K562 (cell line): ENCODE results near the gene NR5A2. TPM values are rescaled to one million over a fixed set of nuclear protein-coding genes. Genes with fewer than 3 reads are reported as not detected.
A peak's percentile ranks its signal among the peaks of the same experiment; 100 is the strongest.

Experiments
- BRD4 ChIP-seq: fragments of 200-600 bp; sonication (generic); IDR thresholded peaks from 2 replicates; pipeline ENCODE4 v1.6.1; 2017; ENCODE audit warnings: inconsistent platforms
- CEBPG ChIP-seq, 3 experiments: fragments of 200-800 bp in 1 of 3; sonication (Bioruptor generic) in 1 of 3; sonication (generic) in 1 of 3; formaldehyde crosslinking in 1 of 3; IDR thresholded peaks in 2 of 3; conservative IDR thresholded peaks in 1 of 3; 2 replicates each; pipeline versions ENCODE4 v1.6.1 to v1.8.0; 2016 to 2022; ENCODE audit warnings: missing compliant biosample characterization in 2 of 3, missing genetic modification characterization in 2 of 3, mild to moderate bottlenecking in 1 of 3, missing genetic modification reagents in 1 of 3
- FOXA1 ChIP-seq: fragments of 450-650 bp; IDR thresholded peaks from 2 replicates; pipeline ENCODE4 v1.6.1; 2016; ENCODE audit warnings: mild to moderate bottlenecking, borderline replicate concordance
- FOXK1 ChIP-seq: sonication (generic); formaldehyde crosslinking; IDR thresholded peaks from 2 replicates; pipeline ENCODE4 v1.8.0; 2022; ENCODE audit warnings: missing genetic modification reagents, mild to moderate bottlenecking, borderline replicate concordance
- FOXK2 ChIP-seq, 2 experiments: fragments of 450-650 bp; IDR thresholded peaks in 1 of 2; conservative IDR thresholded peaks in 1 of 2; 2 replicates each; pipeline ENCODE4 v1.6.1; 2016; ENCODE audit warnings: low read depth in 2 of 2, mild to moderate bottlenecking in 1 of 2
- KLF6 ChIP-seq: fragments of 250-450 bp; sonication (Bioruptor Pico); IDR thresholded peaks from 2 replicates; pipeline ENCODE4 v1.4.0; 2020; ENCODE audit warnings: mild to moderate bottlenecking, moderate library complexity, borderline replicate concordance
- POLR2AphosphoS2 ChIP-seq: IDR thresholded peaks from 2 replicates; pipeline ENCODE4 v1.6.1; 2012; ENCODE audit warnings: low read length, improper control_type of control experiment
- PTBP1 ChIP-seq: fragments of 200-400 bp; formaldehyde crosslinking; IDR thresholded peaks from 2 replicates; pipeline ENCODE4 v1.6.1; 2017; ENCODE audit warnings: low read depth, low read length
- RHOXF2B ChIP-seq: fragments of 250-450 bp; sonication (Bioruptor Pico); conservative IDR thresholded peaks from 2 replicates; pipeline ENCODE4 v1.5.1; 2021
- TARDBP ChIP-seq: fragments of 450-650 bp; IDR thresholded peaks from 2 replicates; pipeline ENCODE4 v1.6.1; 2016
- ZNF431 ChIP-seq: sonication (generic); formaldehyde crosslinking; IDR thresholded peaks from 2 replicates; pipeline ENCODE4 v1.8.0; 2022; ENCODE audit warnings: mild to moderate bottlenecking, missing genetic modification reagents
- ZNF778 ChIP-seq: fragments of 450-650 bp; formaldehyde crosslinking; IDR thresholded peaks from 2 replicates; pipeline ENCODE4 v1.4.0; 2020; ENCODE audit warnings: mild to moderate bottlenecking, moderate library complexity
- ZZZ3 ChIP-seq: fragments of 450-650 bp; IDR thresholded peaks from 2 replicates; pipeline ENCODE4 v1.6.1; 2016; ENCODE audit warnings: antibody characterized with exemption, mild to moderate bottlenecking, moderate library complexity
- polyA plus RNA-seq, 8 experiments: library from polyadenylated mRNA; depleted of rRNA in 4 of 8; stranded (reverse) in 5 of 8; unstranded in 3 of 8; fragments of >200 nt; fragmentation: Nextera tagmentation in 2 of 8; fragmentation: Illumina TruSeq in 1 of 8; extraction: Ambion mirVana in 2 of 8; extraction: Trizol in 1 of 8; gene quantifications; 2 replicates each; pipeline versions ENCODE4 v1.2.1 to v1.2.3, GENCODE V29; 2011 to 2014; ENCODE audit warnings: inconsistent platforms in 1 of 8, missing spikeins in 1 of 8
- total RNA-seq, 7 experiments: library from RNA; depleted of rRNA in 6 of 7; stranded (reverse); fragments of >200 nt in 6 of 7; fragmentation: Illumina TruSeq in 2 of 7; extraction: Trizol in 2 of 7; gene quantifications; 2 replicates each; pipeline versions ENCODE4 v1.2.1 to v1.2.3, GENCODE V29; 2011 to 2021; ENCODE audit warnings: low replicate concordance in 1 of 7
- TF ChIP-seq, protein P1 (sequence below): fragments of 250-450 bp; sonication (Bioruptor Pico); IDR thresholded peaks from 2 replicates; pipeline ENCODE4 v1.5.0; 2022; ENCODE audit warnings: mild to moderate bottlenecking
- TF ChIP-seq, protein P2 (sequence below), 2 experiments: IDR thresholded peaks in 1 of 2; conservative IDR thresholded peaks in 1 of 2; 2 replicates each; pipeline ENCODE4 v1.6.1; 2016; ENCODE audit warnings: low read depth in 2 of 2, mild to moderate bottlenecking in 1 of 2, missing compliant biosample characterization in 1 of 2, missing genetic modification characterization in 1 of 2, moderate library complexity in 1 of 2
- TF ChIP-seq, protein P3 (sequence below): fragments of 450-650 bp; formaldehyde crosslinking; IDR thresholded peaks from 2 replicates; pipeline ENCODE4 v1.4.0; 2022; ENCODE audit warnings: missing genetic modification characterization
- TF ChIP-seq, protein P4 (sequence below): fragments of 250-450 bp; sonication (Bioruptor Pico); IDR thresholded peaks from 2 replicates; pipeline ENCODE4 v1.4.0; 2020; ENCODE audit warnings: mild to moderate bottlenecking, moderate library complexity

The NR5A2 gene
- total and polyA plus RNA-seq, 9 of the 15 experiments (the other 6 are each of a cell fraction or from before 2014, with no cell fraction given): 0.13 to 0.40 (median 0.29) TPM

DNA sequence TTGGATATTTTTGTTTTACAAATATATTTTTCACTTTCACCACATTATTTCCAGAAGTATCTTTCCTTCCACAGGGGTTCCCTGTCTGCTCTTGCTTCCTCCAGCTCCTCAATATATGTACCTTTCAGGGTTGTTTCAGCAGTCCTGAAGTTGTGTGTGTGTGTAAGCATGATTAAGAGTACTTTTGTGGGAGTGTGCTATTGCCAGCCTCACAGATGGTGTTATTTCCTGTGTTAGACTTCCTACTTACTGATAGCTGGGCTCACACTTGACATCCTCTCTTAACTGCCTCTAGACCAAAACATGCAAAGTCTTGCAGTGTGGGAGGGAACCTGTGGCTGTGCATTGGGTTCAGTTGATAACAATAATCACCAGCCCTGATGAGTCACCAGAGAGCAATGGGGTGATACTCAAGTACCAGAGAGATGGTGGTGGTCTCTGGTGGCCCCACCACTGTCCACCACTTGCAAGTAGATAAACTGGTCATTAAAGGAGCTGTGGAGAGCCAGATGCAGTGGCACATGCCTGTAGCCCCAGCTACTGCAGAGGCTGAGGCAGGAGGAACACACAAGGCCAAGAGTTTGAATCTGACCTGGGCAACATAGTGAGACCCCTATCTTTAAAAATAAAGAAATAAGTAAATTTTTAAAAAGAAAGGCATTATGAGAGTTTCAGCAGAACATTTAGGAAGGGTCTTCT lies 126.7 kb downstream of the NR5A2 start (continued):
- TF ChIP-seq, protein P1, sequence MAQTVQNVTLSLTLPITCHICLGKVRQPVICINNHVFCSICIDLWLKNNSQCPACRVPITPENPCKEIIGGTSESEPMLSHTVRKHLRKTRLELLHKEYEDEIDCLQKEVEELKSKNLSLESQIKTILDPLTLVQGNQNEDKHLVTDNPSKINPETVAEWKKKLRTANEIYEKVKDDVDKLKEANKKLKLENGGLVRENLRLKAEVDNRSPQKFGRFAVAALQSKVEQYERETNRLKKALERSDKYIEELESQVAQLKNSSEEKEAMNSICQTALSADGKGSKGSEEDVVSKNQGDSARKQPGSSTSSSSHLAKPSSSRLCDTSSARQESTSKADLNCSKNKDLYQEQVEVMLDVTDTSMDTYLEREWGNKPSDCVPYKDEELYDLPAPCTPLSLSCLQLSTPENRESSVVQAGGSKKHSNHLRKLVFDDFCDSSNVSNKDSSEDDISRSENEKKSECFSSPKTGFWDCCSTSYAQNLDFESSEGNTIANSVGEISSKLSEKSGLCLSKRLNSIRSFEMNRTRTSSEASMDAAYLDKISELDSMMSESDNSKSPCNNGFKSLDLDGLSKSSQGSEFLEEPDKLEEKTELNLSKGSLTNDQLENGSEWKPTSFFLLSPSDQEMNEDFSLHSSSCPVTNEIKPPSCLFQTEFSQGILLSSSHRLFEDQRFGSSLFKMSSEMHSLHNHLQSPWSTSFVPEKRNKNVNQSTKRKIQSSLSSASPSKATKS (CRISPR knock-in tag): no peak
- TF ChIP-seq ZNF778 (CRISPR knock-in tag) (no peak), PTBP1 (0 out of 2 replicates have a peak, but pooled peaks have one; percentile 83), ZZZ3 (0 out of 2 replicates have a peak, but pooled peaks have one; percentile 6), KLF6 (CRISPR knock-in tag) (peak; percentile 52; the same call in 1 of the 2 replicates), FOXK1 (no peak), RHOXF2B (CRISPR knock-in tag) (no peak), BRD4 (no peak), CEBPG (CRISPR knock-in tag; IDR thresholded peaks at IDR 0.05) (no peak), CEBPG (tag; conservative IDR thresholded peaks at IDR 0.05 in 1 of 2, IDR thresholded peaks at IDR 0.05 in 1 of 2) (no peak; a peak in 1 of 4 replicates), ZNF431 (CRISPR knock-in tag) (no peak), POLR2AphosphoS2 (no peak), TARDBP (no peak), FOXA1 (no peak), FOXK2 (conservative IDR thresholded peaks at IDR 0.05 in 1 of 2, IDR thresholded peaks at IDR 0.05 in 1 of 2; ENCODE audit: low read depth in 2 of 2) (peak; percentile 65 to 90; a peak in 3 of 4 replicates)
- TF ChIP-seq, protein P2, sequence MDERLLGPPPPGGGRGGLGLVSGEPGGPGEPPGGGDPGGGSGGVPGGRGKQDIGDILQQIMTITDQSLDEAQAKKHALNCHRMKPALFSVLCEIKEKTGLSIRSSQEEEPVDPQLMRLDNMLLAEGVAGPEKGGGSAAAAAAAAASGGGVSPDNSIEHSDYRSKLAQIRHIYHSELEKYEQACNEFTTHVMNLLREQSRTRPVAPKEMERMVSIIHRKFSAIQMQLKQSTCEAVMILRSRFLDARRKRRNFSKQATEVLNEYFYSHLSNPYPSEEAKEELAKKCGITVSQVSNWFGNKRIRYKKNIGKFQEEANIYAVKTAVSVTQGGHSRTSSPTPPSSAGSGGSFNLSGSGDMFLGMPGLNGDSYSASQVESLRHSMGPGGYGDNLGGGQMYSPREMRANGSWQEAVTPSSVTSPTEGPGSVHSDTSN (CRISPR knock-in tag; IDR thresholded peaks at IDR 0.05; ENCODE audit: low read depth): no peak
- TF ChIP-seq, protein P2 (tag; conservative IDR thresholded peaks at IDR 0.05; ENCODE audit: low read depth): peak; percentile 59
- TF ChIP-seq, protein P3, sequence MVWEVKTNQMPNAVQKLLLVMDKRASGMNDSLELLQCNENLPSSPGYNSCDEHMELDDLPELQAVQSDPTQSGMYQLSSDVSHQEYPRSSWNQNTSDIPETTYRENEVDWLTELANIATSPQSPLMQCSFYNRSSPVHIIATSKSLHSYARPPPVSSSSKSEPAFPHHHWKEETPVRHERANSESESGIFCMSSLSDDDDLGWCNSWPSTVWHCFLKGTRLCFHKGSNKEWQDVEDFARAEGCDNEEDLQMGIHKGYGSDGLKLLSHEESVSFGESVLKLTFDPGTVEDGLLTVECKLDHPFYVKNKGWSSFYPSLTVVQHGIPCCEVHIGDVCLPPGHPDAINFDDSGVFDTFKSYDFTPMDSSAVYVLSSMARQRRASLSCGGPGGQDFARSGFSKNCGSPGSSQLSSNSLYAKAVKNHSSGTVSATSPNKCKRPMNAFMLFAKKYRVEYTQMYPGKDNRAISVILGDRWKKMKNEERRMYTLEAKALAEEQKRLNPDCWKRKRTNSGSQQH (CRISPR knock-in tag): peak; percentile 87; the same call in 1 of the 2 replicates
- TF ChIP-seq, protein P4, sequence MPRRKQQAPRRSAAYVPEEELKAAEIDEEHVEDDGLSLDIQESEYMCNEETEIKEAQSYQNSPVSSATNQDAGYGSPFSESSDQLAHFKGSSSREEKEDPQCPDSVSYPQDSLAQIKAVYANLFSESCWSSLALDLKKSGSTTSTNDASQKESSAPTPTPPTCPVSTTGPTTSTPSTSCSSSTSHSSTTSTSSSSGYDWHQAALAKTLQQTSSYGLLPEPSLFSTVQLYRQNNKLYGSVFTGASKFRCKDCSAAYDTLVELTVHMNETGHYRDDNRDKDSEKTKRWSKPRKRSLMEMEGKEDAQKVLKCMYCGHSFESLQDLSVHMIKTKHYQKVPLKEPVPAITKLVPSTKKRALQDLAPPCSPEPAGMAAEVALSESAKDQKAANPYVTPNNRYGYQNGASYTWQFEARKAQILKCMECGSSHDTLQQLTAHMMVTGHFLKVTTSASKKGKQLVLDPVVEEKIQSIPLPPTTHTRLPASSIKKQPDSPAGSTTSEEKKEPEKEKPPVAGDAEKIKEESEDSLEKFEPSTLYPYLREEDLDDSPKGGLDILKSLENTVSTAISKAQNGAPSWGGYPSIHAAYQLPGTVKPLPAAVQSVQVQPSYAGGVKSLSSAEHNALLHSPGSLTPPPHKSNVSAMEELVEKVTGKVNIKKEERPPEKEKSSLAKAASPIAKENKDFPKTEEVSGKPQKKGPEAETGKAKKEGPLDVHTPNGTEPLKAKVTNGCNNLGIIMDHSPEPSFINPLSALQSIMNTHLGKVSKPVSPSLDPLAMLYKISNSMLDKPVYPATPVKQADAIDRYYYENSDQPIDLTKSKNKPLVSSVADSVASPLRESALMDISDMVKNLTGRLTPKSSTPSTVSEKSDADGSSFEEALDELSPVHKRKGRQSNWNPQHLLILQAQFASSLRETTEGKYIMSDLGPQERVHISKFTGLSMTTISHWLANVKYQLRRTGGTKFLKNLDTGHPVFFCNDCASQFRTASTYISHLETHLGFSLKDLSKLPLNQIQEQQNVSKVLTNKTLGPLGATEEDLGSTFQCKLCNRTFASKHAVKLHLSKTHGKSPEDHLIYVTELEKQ (CRISPR knock-in tag): no peak
